Uterus (tissue), 4 donors: Measurements from ENCODE around the gene R3HCC1L. TPM values are rescaled to one million over a fixed set of nuclear protein-coding genes. Genes with fewer than 3 reads are reported as not detected.
"Not testable (repeated sequence)": the region's sequence is repeated elsewhere in the genome, so short reads cannot be mapped to it uniquely, and the experiment has no call there.

Experiments
- DNase-seq, 2 donors: peaks; one replicate each; pipeline ENCODE4 v3.0.0-alpha.2; 2019 to 2020
- H3K27ac ChIP-seq, 2 donors: fragments of 200-600 bp; sonication (generic); 1 replicate in 1 of 2; 2 replicates in 1 of 2; pipeline ENCODE4 v1.5.1; 2016 to 2018
- H3K27me3 ChIP-seq, 2 donors: fragments of 200-600 bp; sonication (generic); one replicate each; pipeline ENCODE4 v1.5.1; 2018 to 2019; ENCODE audit warnings: control low read depth in 1 of 2
- H3K36me3 ChIP-seq, 2 donors: fragments of 200-600 bp; sonication (generic); one replicate each; pipeline ENCODE4 v1.5.1; 2019; ENCODE audit warnings: control low read depth in 1 of 2
- H3K4me1 ChIP-seq, 2 donors: fragments of 200-600 bp; sonication (generic); one replicate each; pipeline ENCODE4 v1.5.1; 2018 to 2019; ENCODE audit warnings: control low read depth in 1 of 2
- H3K4me3 ChIP-seq, 2 donors: fragments of 200-600 bp; sonication (generic); 1 replicate in 1 of 2; 2 replicates in 1 of 2; pipeline ENCODE4 v1.5.1; 2018 to 2019; ENCODE audit warnings: mild to moderate bottlenecking in 1 of 2
- H3K9me3 ChIP-seq, 2 donors: fragments of 200-600 bp; sonication (generic); one replicate each; pipeline ENCODE4 v1.5.1; 2019; ENCODE audit warnings: control low read depth in 1 of 2
- CTCF ChIP-seq, 4 experiments: fragments of 200-600 bp in 2 of 4; fragments of 450-650 bp in 2 of 4; sonication (generic) in 2 of 4; IDR thresholded peaks; one replicate each; pipeline ENCODE4 v1.5.1; 2016 to 2019; ENCODE audit warnings: antibody characterized with exemption in 4 of 4, mild to moderate bottlenecking in 2 of 4, moderate library complexity in 1 of 4
- POLR2A ChIP-seq, 2 donors: fragments of 450-650 bp; IDR thresholded peaks; one replicate each; pipeline ENCODE4 v1.6.1; 2016; ENCODE audit warnings: antibody characterized with exemption in 2 of 2, mild to moderate bottlenecking in 1 of 2, moderate library complexity in 1 of 2
- intact Hi-C: fragments of 100-400 bp; cut with DNase I; formaldehyde crosslinking; loops from one replicate; pipeline ENCODE4 v1.15.1; 2023; ENCODE audit warnings: low total_unique reads
- total RNA-seq, 4 donors: library from RNA; depleted of rRNA in 3 of 4; stranded (reverse); fragments of >200 nt in 3 of 4; gene quantifications; one replicate each; pipeline versions ENCODE4 v1.1.0 to v1.2.4, GENCODE V29; 2014 to 2023
- donor health status: DM: yes; HTN: yes; CAD: no.

R3HCC1L gene
- total RNA-seq, 4 donors from 2014 or later: 5.9 to 23.4 (median 10.8) TPM

GRCh38 chr10:98125940-98126631, 8.4 kb upstream of the R3HCC1L start:
- TF ChIP-seq CTCF (IDR thresholded peaks at IDR 0.05): no peak
- intact Hi-C loops: no loop called here
- Histone ChIP-seq H3K27ac (no peak overlapping the region), H3K4me3 (no peak overlapping the region), H3K36me3 (no peaks in the 10 kb centered on the region), H3K9me3 (no peaks in the 10 kb centered on the region), H3K4me1 (no peaks in the 10 kb centered on the region), H3K27me3 (no peaks in the 10 kb centered on the region)
- no peak for DNase-seq

- Histone ChIP-seq H3K27me3 (no peaks in the 10 kb centered on the region), H3K4me3 (no peak overlapping the region), H3K27ac (no peak overlapping the region), H3K36me3 (no peaks in the 10 kb centered on the region), H3K9me3 (no peaks in the 10 kb centered on the region), H3K4me1 (no peaks in the 10 kb centered on the region)
- intact Hi-C loops: no loop called here
- TF ChIP-seq POLR2A (IDR thresholded peaks at IDR 0.05) (no peak), CTCF (IDR thresholded peaks at IDR 0.05) (no peak)
- no peak for DNase-seq
These were observed 5.7 kb upstream of the R3HCC1L start for GRCh38 chr10:98128802-98129201.

GRCh38 chr10:98131619-98132018, 2.8 kb upstream of the R3HCC1L start:
- no peak overlapping the region for H3K27ac ChIP-seq
- intact Hi-C loops: no loop called here

GRCh38 chr10:98133075-98133752, 1.2 kb upstream of the R3HCC1L start:
- H3K27ac ChIP-seq, H3K4me3 ChIP-seq, H3K36me3 ChIP-seq, H3K9me3 ChIP-seq, H3K27me3 ChIP-seq, H3K4me1 ChIP-seq, intact Hi-C loops, DNase-seq: not testable (repeated sequence)

More at GRCh38 chr10:98131619-98132018, 2.8 kb upstream of the R3HCC1L start:
- H3K4me1 ChIP-seq: no peaks in the 10 kb centered on the region
- H3K27me3 ChIP-seq: no peaks in the 10 kb centered on the region
- TF ChIP-seq POLR2A (IDR thresholded peaks at IDR 0.05): no peak
- TF ChIP-seq CTCF (IDR thresholded peaks at IDR 0.05): no peak
- no peak for DNase-seq
- H3K4me3 ChIP-seq: no peak overlapping the region
- no peaks in the 10 kb centered on the region for H3K36me3 ChIP-seq
- no peaks in the 10 kb centered on the region for H3K9me3 ChIP-seq

- H3K4me1 ChIP-seq: no peaks in the 10 kb centered on the region
- intact Hi-C loops: no loop called here
- no peaks in the 10 kb centered on the region for H3K27me3 ChIP-seq
- H3K27ac ChIP-seq: peak overlapping the region; percentile 82 to 92
- H3K9me3 ChIP-seq: no peaks in the 10 kb centered on the region
- DNase-seq: no peak
- TF ChIP-seq POLR2A (IDR thresholded peaks at IDR 0.05) (no peak), CTCF (IDR thresholded peaks at IDR 0.05) (no peak)
- no peaks in the 10 kb centered on the region for H3K36me3 ChIP-seq
- peak overlapping the region; percentile 88 to 91 for H3K4me3 ChIP-seq
These were observed 383 bp upstream of the R3HCC1L start for GRCh38 chr10:98134117-98134430.
